Nephron (organoid): Measurements from ENCODE around the gene KMT2D.

Experiments
- H3K27ac Mint-ChIP-seq, 3 experiments: 2 replicates each; pipeline ENCODE4 v1.8.0; 2020; ENCODE audit warnings: mixed read lengths in 3 of 3, mild to moderate bottlenecking in 2 of 3, moderate library complexity in 1 of 3
- H3K27me3 Mint-ChIP-seq: 2 replicates; pipeline ENCODE4 v1.8.0; 2021; ENCODE audit warnings: low read depth, mild to moderate bottlenecking, moderate library complexity, mixed read lengths
- H3K36me3 Mint-ChIP-seq: 2 replicates; pipeline ENCODE4 v1.8.0; 2020; ENCODE audit warnings: low read depth, mixed read lengths
- H3K4me1 Mint-ChIP-seq: 2 replicates; pipeline ENCODE4 v1.8.0; 2020; ENCODE audit warnings: mixed read lengths
- H3K4me3 Mint-ChIP-seq, 3 experiments: 2 replicates each; pipeline ENCODE4 v1.8.0; 2020; ENCODE audit warnings: mild to moderate bottlenecking in 3 of 3, mixed read lengths in 3 of 3, moderate library complexity in 2 of 3
- H3K9me3 Mint-ChIP-seq: 2 replicates; pipeline ENCODE4 v1.8.0; 2020; ENCODE audit warnings: mixed read lengths
- TF ChIP-seq, protein P1 (sequence below), 3 experiments: fragments of 200-600 bp; sonication (generic); IDR thresholded peaks; one replicate each; pipeline ENCODE4 v1.5.0; 2021; ENCODE audit warnings: antibody characterized with exemption in 3 of 3; ENCODE audit not compliant: unreplicated experiment in 3 of 3

Gene KMT2D

DNA sequence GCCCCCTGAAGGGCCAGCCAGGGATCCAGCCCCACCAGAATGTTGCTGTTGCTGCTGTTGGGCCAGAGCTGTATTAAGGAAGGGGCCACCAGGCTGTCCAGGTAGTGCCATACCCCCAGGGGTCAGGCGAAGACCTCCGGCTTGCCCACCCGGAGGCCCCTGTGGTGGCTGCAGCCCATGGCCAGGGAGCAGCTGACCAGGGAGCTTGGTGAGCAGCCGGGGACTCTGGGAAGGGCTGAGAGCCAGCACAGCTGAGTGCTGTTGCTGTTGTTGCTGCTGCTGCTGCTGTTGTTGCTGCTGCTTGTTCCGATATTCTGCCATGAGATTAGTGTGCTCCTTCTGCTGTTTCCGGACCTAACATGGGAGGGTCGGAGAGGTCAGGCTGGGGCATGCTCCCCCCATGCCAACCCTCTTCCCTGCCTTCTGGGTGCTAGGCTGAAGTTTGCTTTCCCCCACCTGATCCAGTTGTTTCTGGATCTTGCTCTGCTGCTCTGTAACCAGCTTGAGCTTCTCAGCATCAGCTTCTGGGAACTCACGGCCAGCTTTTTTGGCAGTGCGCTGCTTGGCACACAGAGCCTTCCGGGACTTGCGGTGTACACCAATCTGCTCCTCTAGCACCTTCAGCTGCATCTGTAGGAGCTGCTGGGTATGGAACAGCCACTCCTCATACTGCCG is 26.8 kb downstream of the KMT2D start:
- H3K27ac Mint-ChIP-seq = no peak overlapping the region
- H3K36me3 Mint-ChIP-seq = peaks cover 53% of the 10 kb centered on the region
- H3K4me1 Mint-ChIP-seq = peaks cover 4% of the 10 kb centered on the region
- no peaks in the 10 kb centered on the region for H3K9me3 Mint-ChIP-seq
- TF ChIP-seq, protein P1, sequence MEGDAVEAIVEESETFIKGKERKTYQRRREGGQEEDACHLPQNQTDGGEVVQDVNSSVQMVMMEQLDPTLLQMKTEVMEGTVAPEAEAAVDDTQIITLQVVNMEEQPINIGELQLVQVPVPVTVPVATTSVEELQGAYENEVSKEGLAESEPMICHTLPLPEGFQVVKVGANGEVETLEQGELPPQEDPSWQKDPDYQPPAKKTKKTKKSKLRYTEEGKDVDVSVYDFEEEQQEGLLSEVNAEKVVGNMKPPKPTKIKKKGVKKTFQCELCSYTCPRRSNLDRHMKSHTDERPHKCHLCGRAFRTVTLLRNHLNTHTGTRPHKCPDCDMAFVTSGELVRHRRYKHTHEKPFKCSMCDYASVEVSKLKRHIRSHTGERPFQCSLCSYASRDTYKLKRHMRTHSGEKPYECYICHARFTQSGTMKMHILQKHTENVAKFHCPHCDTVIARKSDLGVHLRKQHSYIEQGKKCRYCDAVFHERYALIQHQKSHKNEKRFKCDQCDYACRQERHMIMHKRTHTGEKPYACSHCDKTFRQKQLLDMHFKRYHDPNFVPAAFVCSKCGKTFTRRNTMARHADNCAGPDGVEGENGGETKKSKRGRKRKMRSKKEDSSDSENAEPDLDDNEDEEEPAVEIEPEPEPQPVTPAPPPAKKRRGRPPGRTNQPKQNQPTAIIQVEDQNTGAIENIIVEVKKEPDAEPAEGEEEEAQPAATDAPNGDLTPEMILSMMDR (IDR thresholded peaks at IDR 0.05; ENCODE audit: unreplicated experiment in 3 of 3) = no peak
- H3K4me3 Mint-ChIP-seq = no peak overlapping the region
- H3K27me3 Mint-ChIP-seq = no peaks in the 10 kb centered on the region

DNA sequence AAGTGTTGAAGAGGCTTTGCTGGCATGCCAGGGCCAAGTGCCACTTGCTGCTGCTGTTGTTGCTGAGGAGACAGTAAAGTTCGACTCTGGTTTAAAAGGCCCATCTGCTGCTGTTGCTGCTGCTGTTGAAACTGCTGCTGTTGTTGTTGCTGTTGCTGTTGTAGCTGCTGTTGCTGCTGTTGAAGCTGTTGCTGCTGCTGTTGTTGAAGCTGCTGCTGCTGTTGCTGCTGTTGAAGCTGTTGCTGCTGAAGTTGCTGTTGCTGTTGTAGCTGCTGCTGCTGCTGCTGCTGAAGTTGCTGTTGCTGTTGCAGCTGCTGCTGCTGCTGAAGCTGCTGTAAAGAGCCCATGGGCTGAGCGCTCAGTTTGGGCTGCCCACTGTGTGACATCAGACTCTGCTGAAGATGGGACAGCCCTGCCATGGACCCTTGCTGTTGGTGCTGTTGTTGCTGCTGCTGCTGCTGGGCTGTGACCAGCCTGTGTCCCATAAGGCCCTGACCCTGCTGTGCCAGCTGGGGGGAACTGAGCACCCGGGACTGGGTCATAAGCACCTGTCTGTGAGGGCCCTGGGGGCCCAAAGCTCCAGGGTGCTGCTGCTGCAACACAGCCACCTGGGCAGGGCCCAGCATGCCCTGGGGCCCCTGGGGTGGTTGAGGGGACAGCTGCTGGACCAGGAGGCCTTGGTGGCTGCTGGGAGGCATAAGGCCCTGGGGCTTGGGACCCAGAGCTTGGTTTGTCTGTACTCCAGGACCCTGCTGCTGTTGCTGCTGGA is 27.7 kb downstream of the KMT2D start:
- Mint-ChIP-seq H3K36me3 (peaks cover 56% of the 10 kb centered on the region), H3K27me3 (no peaks in the 10 kb centered on the region), H3K27ac (no peak overlapping the region), H3K4me1 (peaks cover 4% of the 10 kb centered on the region), H3K4me3 (no peak overlapping the region), H3K9me3 (no peaks in the 10 kb centered on the region)
- TF ChIP-seq, protein P1 (IDR thresholded peaks at IDR 0.05; ENCODE audit: unreplicated experiment in 3 of 3) = no peak

DNA sequence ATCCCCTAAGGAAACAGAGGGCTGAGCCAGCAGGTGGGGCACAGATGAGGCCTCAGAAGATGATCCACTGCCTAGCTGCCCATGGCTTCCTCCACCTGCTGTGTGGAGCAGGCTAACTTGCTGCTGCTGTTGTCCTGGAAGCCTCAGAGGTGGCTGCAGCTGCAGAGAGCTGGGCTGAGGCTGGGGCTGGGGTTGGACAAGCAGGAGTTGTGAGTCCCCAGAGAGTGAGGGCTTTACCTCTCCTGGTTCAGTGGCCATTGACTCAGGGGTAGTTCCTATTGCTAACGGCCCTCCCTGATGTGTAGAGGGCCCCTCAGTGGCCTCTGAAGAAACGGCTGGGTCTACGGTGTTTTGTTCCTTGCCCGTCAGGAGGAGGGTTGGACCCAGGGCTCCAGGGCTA is 28.3 kb downstream of the KMT2D start:
- Mint-ChIP-seq H3K27me3 (no peaks in the 10 kb centered on the region), H3K4me1 (peaks cover 4% of the 10 kb centered on the region)
- TF ChIP-seq, protein P1 (IDR thresholded peaks at IDR 0.05; ENCODE audit: unreplicated experiment in 3 of 3) = no peak

DNA sequence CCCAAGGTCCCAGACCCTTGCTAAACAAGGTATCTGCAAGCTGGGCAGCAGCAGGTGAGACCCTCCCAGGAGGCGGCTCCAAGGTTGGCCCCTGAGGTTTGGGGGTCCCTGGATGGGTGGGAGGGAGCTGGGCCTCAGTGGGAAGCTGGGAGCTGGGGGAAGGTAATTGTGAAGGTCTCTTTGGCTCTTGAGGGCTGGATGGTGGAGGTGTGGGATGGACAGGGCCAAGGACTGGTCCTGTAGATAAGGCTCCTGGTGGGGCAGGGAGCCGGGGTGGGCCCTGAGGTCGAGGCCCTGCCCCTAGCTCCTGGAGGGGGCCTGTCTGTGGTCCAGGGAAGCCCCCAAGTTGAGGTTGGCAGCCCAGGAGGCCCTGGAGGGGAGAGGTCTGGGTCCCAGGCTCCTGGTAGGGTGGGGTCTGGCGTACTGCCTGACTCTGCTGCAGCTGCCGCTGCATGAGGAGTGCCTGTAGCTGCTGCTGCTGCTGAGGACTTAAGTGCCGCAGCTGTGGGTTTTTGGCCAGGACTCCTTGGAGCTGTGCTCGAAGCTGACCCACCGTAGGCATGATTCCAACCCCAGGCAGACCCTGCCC is 28.9 kb downstream of the KMT2D start:
- H3K4me1 Mint-ChIP-seq = peaks cover 4% of the 10 kb centered on the region
- H3K27ac Mint-ChIP-seq = no peak overlapping the region
- no peaks in the 10 kb centered on the region for H3K9me3 Mint-ChIP-seq
- peaks cover 59% of the 10 kb centered on the region for H3K36me3 Mint-ChIP-seq
- TF ChIP-seq, protein P1 (IDR thresholded peaks at IDR 0.05; ENCODE audit: unreplicated experiment in 3 of 3) = no peak
- no peak overlapping the region for H3K4me3 Mint-ChIP-seq
- H3K27me3 Mint-ChIP-seq = no peaks in the 10 kb centered on the region

More for the DNA sequence above, 28.3 kb downstream of the KMT2D start:
- no peak overlapping the region for H3K4me3 Mint-ChIP-seq
- H3K9me3 Mint-ChIP-seq = no peaks in the 10 kb centered on the region
- no peak overlapping the region for H3K27ac Mint-ChIP-seq
- peaks cover 62% of the 10 kb centered on the region for H3K36me3 Mint-ChIP-seq

DNA sequence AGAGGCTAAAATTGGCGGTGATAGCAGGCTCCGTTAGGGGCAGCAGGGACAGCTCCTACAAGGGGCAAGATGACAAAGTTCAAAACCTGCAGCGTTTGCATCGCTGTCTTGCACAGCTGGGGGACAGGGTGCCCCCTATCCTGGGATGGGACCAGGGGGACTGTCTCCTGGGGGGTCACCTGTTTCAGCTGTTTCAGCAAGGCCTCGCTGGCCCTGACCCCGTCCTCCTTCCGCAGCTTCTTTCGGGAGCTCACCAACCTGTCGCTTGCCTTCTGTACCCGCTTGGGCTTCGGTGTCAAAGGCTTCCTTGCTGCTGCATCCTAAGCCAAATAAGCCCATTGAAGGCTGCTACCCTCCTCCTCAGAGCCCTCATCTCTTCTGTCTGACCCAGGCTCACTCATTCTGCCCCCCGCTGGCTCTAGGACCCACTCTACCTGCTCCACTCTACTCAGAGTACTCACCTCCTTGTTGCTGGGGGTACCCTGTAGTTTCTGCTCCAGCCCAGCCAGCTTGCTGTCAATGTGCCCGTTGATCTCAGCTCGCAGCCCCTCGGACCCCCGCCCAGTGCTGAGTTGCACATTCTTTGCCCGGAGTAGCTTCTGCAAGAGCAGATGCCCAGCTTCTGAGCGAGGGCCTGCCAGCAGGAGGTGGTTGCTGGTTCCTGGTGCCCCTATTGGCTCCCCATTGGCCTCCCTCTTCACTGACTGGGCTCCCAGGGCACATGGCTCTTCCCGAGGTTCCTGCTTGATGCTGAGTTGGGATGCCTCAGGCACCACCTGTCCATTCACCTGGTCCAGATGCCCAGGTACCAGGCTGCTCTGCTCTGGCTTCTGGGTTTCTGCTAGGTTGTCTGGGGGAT is 29.7 kb downstream of the KMT2D start:
- peaks cover 4% of the 10 kb centered on the region for H3K4me1 Mint-ChIP-seq
- no peak overlapping the region for H3K4me3 Mint-ChIP-seq
- no peak overlapping the region for H3K27ac Mint-ChIP-seq
- TF ChIP-seq, protein P1 (IDR thresholded peaks at IDR 0.05; ENCODE audit: unreplicated experiment in 3 of 3) = no peak
- no peaks in the 10 kb centered on the region for H3K9me3 Mint-ChIP-seq
- peaks cover 55% of the 10 kb centered on the region for H3K36me3 Mint-ChIP-seq
- H3K27me3 Mint-ChIP-seq = no peaks in the 10 kb centered on the region
